A549 (cell line): ENCODE data around the gene CLPTM1. TPM values are rescaled to one million over a fixed set of nuclear protein-coding genes. Genes with fewer than 3 reads are reported as not detected.
"Not testable (repeated sequence)": the region's sequence is repeated elsewhere in the genome, so short reads cannot be mapped to it uniquely, and the experiment has no call there.

ENCODE experiments used
- ATAC-seq, 2 experiments: fragments of 200-7000 bp in 1 of 2; fragments of >200 bp in 1 of 2; cut with Nextera tagmentation in 1 of 2; cut with Tn5 transposase in 1 of 2; 3 replicates each; pipeline versions ENCODE4 v1.8.0 to v1.9.1; 2018 to 2020; ENCODE audit warnings: mild to moderate bottlenecking in 1 of 2, moderate library complexity in 1 of 2
- CTCF ChIA-PET: fragments of 300-600 bp; sonication (Branson Sonifier 250); formaldehyde crosslinking; extraction: SDS; loops from one replicate; lab custom pipeline; 2021; ENCODE audit warnings: antibody characterized with exemption, inconsistent platforms; lab: Yijun Ruan, JAX
- POLR2A ChIA-PET: fragments of 350-600 bp; formaldehyde crosslinking; extraction: SDS; loops from one replicate; lab custom pipeline; 2021; ENCODE audit warnings: antibody characterized with exemption, inconsistent platforms; lab: Yijun Ruan, JAX
- DNase-seq, 2 experiments: peaks; one replicate each; pipeline versions ENCODE4 v3.0.0 to v3.0.0-alpha.2; 2011 to 2016; ENCODE audit warnings: low read depth in 1 of 2, low spot score in 1 of 2
- FAIRE-seq: peaks from 2 replicates; lab custom pipeline; 2011; peaks lifted over from hg19 to GRCh38; lab: Jason Lieb, UNC
- H3K27ac ChIP-seq, 2 experiments: fragments of >200 bp; sonication (Bioruptor Twin); formaldehyde crosslinking; 3 replicates each; pipeline ENCODE4 v1.5.1; 2016 to 2017
- H3K4me1 ChIP-seq: fragments of >200 bp; sonication (Bioruptor Twin); formaldehyde crosslinking; 3 replicates; pipeline ENCODE4 v1.6.1; 2016
- H3K4me2 ChIP-seq: fragments of >200 bp; sonication (Bioruptor Twin); formaldehyde crosslinking; 3 replicates; pipeline ENCODE4 v1.6.1; 2016
- H3K4me3 ChIP-seq: fragments of >200 bp; sonication (Bioruptor Twin); formaldehyde crosslinking; 3 replicates; pipeline ENCODE4 v1.5.1; 2016
- H3K9me3 ChIP-seq: fragments of >200 bp; sonication (Bioruptor Twin); formaldehyde crosslinking; 3 replicates; pipeline ENCODE4 v1.6.1; 2016
- ATOH8 ChIP-seq: fragments of 250-450 bp; sonication (Bioruptor Pico); IDR thresholded peaks from 2 replicates; pipeline ENCODE4 v1.5.0; 2020; ENCODE audit warnings: low read depth, mild to moderate bottlenecking, moderate library complexity
- CBX8 ChIP-seq: fragments of 200-600 bp; sonication (generic); IDR thresholded peaks from 2 replicates; pipeline ENCODE4 v1.6.1; 2016
- CEBPB ChIP-seq, 2 experiments: fragments of >200 bp in 1 of 2; sonication (Bioruptor Twin) in 1 of 2; formaldehyde crosslinking in 1 of 2; IDR thresholded peaks; 2 replicates each; pipeline ENCODE4 v1.6.1; 2012 to 2016
- CTCF ChIP-seq: fragments of >200 bp; sonication (Bioruptor Twin); formaldehyde crosslinking; IDR thresholded peaks from 3 replicates; pipeline ENCODE4 v1.5.1; 2016
- E2F6 ChIP-seq: IDR thresholded peaks from 2 replicates; pipeline ENCODE4 v1.6.1; 2012; ENCODE audit warnings: low read depth, borderline replicate concordance
- EHMT2 ChIP-seq: fragments of 200-600 bp; sonication (generic); IDR thresholded peaks from 2 replicates; pipeline ENCODE4 v1.6.1; 2016; ENCODE audit warnings: antibody characterized with exemption, low read depth, mild to moderate bottlenecking, moderate library complexity
- ESRRA ChIP-seq: fragments of 150-350 bp; IDR thresholded peaks from 2 replicates; pipeline ENCODE4 v1.6.1; 2014; ENCODE audit warnings: mild to moderate bottlenecking, low read length, borderline replicate concordance
- GATA3 ChIP-seq: IDR thresholded peaks from 2 replicates; pipeline ENCODE4 v1.6.1; 2012; ENCODE audit warnings: borderline replicate concordance
- HDAC2 ChIP-seq: fragments of 200-600 bp; sonication (generic); IDR thresholded peaks from 2 replicates; pipeline ENCODE4 v1.6.1; 2016
- HES2 ChIP-seq: fragments of >200 bp; sonication (Bioruptor Twin); formaldehyde crosslinking; IDR thresholded peaks from 2 replicates; pipeline ENCODE4 v1.6.1; 2016
- HEYL ChIP-seq: fragments of 250-450 bp; sonication (Bioruptor Pico); IDR thresholded peaks from 2 replicates; pipeline ENCODE4 v1.8.0; 2021; ENCODE audit warnings: mild to moderate bottlenecking, moderate library complexity
- HMGXB4 ChIP-seq: fragments of 250-450 bp; sonication (Bioruptor Pico); IDR thresholded peaks from 2 replicates; pipeline ENCODE4 v1.5.0; 2021; ENCODE audit warnings: mild to moderate bottlenecking, moderate library complexity, borderline replicate concordance
- HOXA7 ChIP-seq: fragments of 250-450 bp; sonication (Bioruptor Pico); IDR thresholded peaks from 2 replicates; pipeline ENCODE4 v1.5.0; 2020; ENCODE audit warnings: mild to moderate bottlenecking, moderate library complexity
- HOXB5 ChIP-seq: fragments of 250-450 bp; sonication (Bioruptor Pico); IDR thresholded peaks from 2 replicates; pipeline ENCODE4 v1.5.0; 2020; ENCODE audit warnings: mild to moderate bottlenecking, moderate library complexity
- KDM5A ChIP-seq: fragments of 200-600 bp; sonication (generic); IDR thresholded peaks from 2 replicates; pipeline ENCODE4 v1.6.1; 2016; ENCODE audit warnings: antibody characterized with exemption, mild to moderate bottlenecking
- MAX ChIP-seq: IDR thresholded peaks from 2 replicates; pipeline ENCODE4 v1.6.1; 2012
- MAZ ChIP-seq: fragments of 150-350 bp; IDR thresholded peaks from 2 replicates; pipeline ENCODE4 v1.6.1; 2014; ENCODE audit warnings: antibody characterized with exemption, low read depth, low read length, borderline replicate concordance
- MYC ChIP-seq: IDR thresholded peaks from 2 replicates; pipeline ENCODE4 v1.6.1; 2012; ENCODE audit warnings: mild to moderate bottlenecking, inconsistent platforms, low read length, improper control_type of control experiment, borderline replicate concordance
- NFE2L2 ChIP-seq: fragments of 150-350 bp; conservative IDR thresholded peaks from 2 replicates; pipeline ENCODE4 v1.6.1; 2014; ENCODE audit warnings: low read length
- NPAS2 ChIP-seq: fragments of 250-450 bp; sonication (Bioruptor Pico); IDR thresholded peaks from 2 replicates; pipeline ENCODE4 v1.8.0; 2022; ENCODE audit warnings: mild to moderate bottlenecking, moderate library complexity, borderline replicate concordance
- NR3C1 ChIP-seq: fragments of >200 bp; sonication (Bioruptor Twin); formaldehyde crosslinking; IDR thresholded peaks from 3 replicates; pipeline ENCODE4 v1.6.1; 2017
- PHF8 ChIP-seq: fragments of 200-600 bp; sonication (generic); IDR thresholded peaks from 2 replicates; pipeline ENCODE4 v1.6.1; 2016; ENCODE audit warnings: low read depth, mild to moderate bottlenecking, antibody characterized with exemption, moderate library complexity, borderline replicate concordance
- POLR2A ChIP-seq: IDR thresholded peaks from 2 replicates; pipeline ENCODE4 v1.6.1; 2012; ENCODE audit warnings: mild to moderate bottlenecking, low read length
- POLR2AphosphoS2 ChIP-seq: conservative IDR thresholded peaks from 2 replicates; pipeline ENCODE4 v1.6.1; 2012; ENCODE audit warnings: low read length, improper control_type of control experiment, inconsistent platforms
- RAD21 ChIP-seq, 2 experiments: fragments of >200 bp in 1 of 2; sonication (Bioruptor Twin) in 1 of 2; formaldehyde crosslinking in 1 of 2; IDR thresholded peaks in 1 of 2; conservative IDR thresholded peaks in 1 of 2; 2 replicates in 1 of 2; 3 replicates in 1 of 2; pipeline ENCODE4 v1.6.1; 2012 to 2018; ENCODE audit warnings: inconsistent platforms in 1 of 2
- TP53 ChIP-seq: fragments of 250-450 bp; sonication (Bioruptor Pico); IDR thresholded peaks from 2 replicates; pipeline ENCODE4 v1.5.0; 2021; ENCODE audit warnings: mild to moderate bottlenecking, moderate library complexity
- ZC3H11A ChIP-seq: fragments of 450-650 bp; IDR thresholded peaks from 2 replicates; pipeline ENCODE4 v1.6.1; 2014; ENCODE audit warnings: antibody characterized with exemption, mild to moderate bottlenecking
- ZFP36 ChIP-seq: fragments of 450-650 bp; IDR thresholded peaks from 2 replicates; pipeline ENCODE4 v1.6.1; 2014; ENCODE audit warnings: borderline replicate concordance; ENCODE audit not compliant: partially characterized antibody
- ZNF302 ChIP-seq: fragments of 250-450 bp; sonication (Bioruptor Pico); IDR thresholded peaks from 2 replicates; pipeline ENCODE4 v1.9.0; 2021; ENCODE audit warnings: inconsistent platforms, mild to moderate bottlenecking, moderate library complexity
- WGBS: methylation state at CpG from one replicate; pipeline ENCODE4 v1.1.6; 2017; ENCODE audit errors: missing lambda C conversion rate; 5-methylcytosine and 5-hydroxymethylcytosine counted together
- polyA plus RNA-seq, 4 experiments: library from polyadenylated mRNA; depleted of rRNA in 3 of 4; stranded (reverse); fragments of >200 nt; fragmentation: RNase III in 1 of 4; extraction: RNeasy Plus Mini Kit Qiagen cat#74134 plus additional on column Dnase treatment in 1 of 4; gene quantifications; 2 replicates in 3 of 4; 3 replicates in 1 of 4; pipeline ENCODE4 v1.2.3, GENCODE V29; 2011 to 2017

CLPTM1 gene
- polyA plus RNA-seq, 2 of the 4 experiments (the other 2 are of a cell fraction) = 99.3 to 188 TPM

GRCh38 chr19:44908836-44909261, 46.3 kb upstream of the CLPTM1 start:
- POLR2A ChIA-PET = no interaction called here
- TF ChIP-seq HES2 = no peak
- TF ChIP-seq MAX = no peak
- TF ChIP-seq CTCF = no peak
- no peak for TF ChIP-seq HDAC2
- TF ChIP-seq RAD21 (conservative IDR thresholded peaks at IDR 0.05 in 1 of 2, IDR thresholded peaks at IDR 0.05 in 1 of 2) = no peak
- no peak for TF ChIP-seq CEBPB (IDR thresholded peaks at IDR 0.05)
- TF ChIP-seq CBX8 = no peak
- TF ChIP-seq ZNF302 (CRISPR knock-in tag) = no peak
- no peak for TF ChIP-seq NFE2L2
- no peak for TF ChIP-seq MAZ
- TF ChIP-seq NPAS2 = no peak
- no peak for TF ChIP-seq HOXB5
- no peak for TF ChIP-seq POLR2AphosphoS2
- TF ChIP-seq NR3C1 = no peak
- TF ChIP-seq HOXA7 = no peak
- TF ChIP-seq KDM5A = no peak
- no peak for TF ChIP-seq ATOH8 (CRISPR knock-in tag)
- TF ChIP-seq EHMT2 = no peak
- no peak for TF ChIP-seq E2F6
- no peak for TF ChIP-seq PHF8
- no peak for FAIRE-seq

GRCh38 chr19:44909775-44910174, 45.4 kb upstream of the CLPTM1 start:
- Histone ChIP-seq H3K27ac (peak overlapping the region in 1 of 2 experiments; percentile 92; a peak in 3 of 6 replicates), H3K9me3 (no peaks in the 10 kb centered on the region), H3K4me1 (peaks cover 49% of the 10 kb centered on the region), H3K4me2 (no peak overlapping the region), H3K4me3 (no peak overlapping the region)
- CTCF ChIA-PET = interaction anchor here (0.7 to 18.1 kb wide), 12 partner anchors 6 to 197 kb away, joined by 3 to 303 read pairs (median 4); partner anchors contain the start of gene CLPTM1
- WGBS = 98% methylated on average over 5 of the region's 5 CpGs
- FAIRE-seq (no peak), DNase-seq (no peak), ATAC-seq (no peak)
- POLR2A ChIA-PET = interaction anchor here (0.6 to 1.0 kb wide), 4 partner anchors 8 to 994 kb away, joined by 3 to 8 read pairs (median 6); no protein-coding TSS in a partner anchor
- TF ChIP-seq GATA3 = no peak
- TF ChIP-seq POLR2A = no peak
- TF ChIP-seq HES2 = no peak
- no peak for TF ChIP-seq MYC
- no peak for TF ChIP-seq ESRRA
- no peak for TF ChIP-seq KDM5A
- TF ChIP-seq ZC3H11A = no peak
- TF ChIP-seq HEYL (CRISPR knock-in tag) = no peak
- TF ChIP-seq ZFP36 = no peak
- no peak for TF ChIP-seq HMGXB4 (CRISPR knock-in tag)
- TF ChIP-seq MAZ = no peak
- no peak for TF ChIP-seq TP53 (CRISPR knock-in tag)
- no peak for TF ChIP-seq NFE2L2
- no peak for TF ChIP-seq HDAC2
- no peak for TF ChIP-seq NR3C1
- TF ChIP-seq, all 56 proteins: peak for 0

More at GRCh38 chr19:44908836-44909261, 46.3 kb upstream of the CLPTM1 start:
- H3K27ac ChIP-seq = no peak overlapping the region
- ATAC-seq (no peak), DNase-seq (no peak)
- 95% methylated on average over 37 of the region's 44 CpGs for WGBS
- H3K9me3 ChIP-seq = no peaks in the 10 kb centered on the region
- peaks cover 49% of the 10 kb centered on the region for H3K4me1 ChIP-seq
- no peak overlapping the region for H3K4me3 ChIP-seq
- no peak overlapping the region for H3K4me2 ChIP-seq
- CTCF ChIA-PET = interaction anchor here (0.9 to 18.1 kb wide), 4 partner anchors 14 to 98 kb away, joined by 3 to 303 read pairs (median 4); partner anchors contain the start of gene CLPTM1

GRCh38 chr19:44911896-44912295, 43.3 kb upstream of the CLPTM1 start:
- ChIA-PET CTCF (interaction anchor here (0.7 to 18.1 kb wide), 15 partner anchors 8 to 148 kb away, joined by 3 to 303 read pairs (median 7); partner anchors contain the start of genes APOC2 and CLPTM1), POLR2A (interaction anchor here (0.7 kb wide), 1 partner anchor 127 kb away, joined by 7 read pairs; the partner anchor contains the start of gene CLASRP)
- not testable (repeated sequence) for FAIRE-seq

More at GRCh38 chr19:44911896-44912295, 43.3 kb upstream of the CLPTM1 start:
- H3K4me2 ChIP-seq, H3K4me3 ChIP-seq, DNase-seq, H3K9me3 ChIP-seq, ATAC-seq: not testable (repeated sequence)
- Histone ChIP-seq H3K27ac (peak overlapping the region in 1 of 2 experiments; percentile 92; a peak in 3 of 6 replicates), H3K4me1 (peaks cover 36% of the 10 kb centered on the region)
- WGBS = 95% methylated on average over 6 of the region's 6 CpGs
